HEK293 (cell line): ENCODE data around the gene MAP4K4.

Experiments used
- CTCF ChIP-seq: fragments of 450-650 bp; formaldehyde crosslinking; IDR thresholded peaks from 2 replicates; pipeline ENCODE4 v1.5.1; 2016; ENCODE audit warnings: missing biosample characterization, missing genetic modification characterization
- PATZ1 ChIP-seq: fragments of 450-650 bp; formaldehyde crosslinking; IDR thresholded peaks from 2 replicates; pipeline ENCODE4 v1.5.1; 2016; ENCODE audit warnings: missing biosample characterization, missing genetic modification characterization
- ZNF121 ChIP-seq: fragments of 450-650 bp; formaldehyde crosslinking; IDR thresholded peaks from 2 replicates; pipeline ENCODE4 v1.5.1; 2016; ENCODE audit warnings: missing biosample characterization, missing genetic modification characterization
- ZNF274 ChIP-seq, 2 experiments: fragments of 200-500 bp in 1 of 2; fragments of 450-650 bp in 1 of 2; sonication (Bioruptor generic) in 1 of 2; formaldehyde crosslinking in 1 of 2; IDR thresholded peaks; 2 replicates each; pipeline versions ENCODE4 v1.5.1 to v1.6.1; 2014 to 2016; ENCODE audit warnings: borderline replicate concordance in 1 of 2, inconsistent platforms in 1 of 2, low read length in 1 of 2, missing biosample characterization in 1 of 2, missing genetic modification characterization in 1 of 2
- ZNF394 ChIP-seq: fragments of 450-650 bp; formaldehyde crosslinking; IDR thresholded peaks from 2 replicates; pipeline ENCODE4 v1.5.1; 2016; ENCODE audit warnings: missing biosample characterization, missing genetic modification characterization, mild to moderate bottlenecking, moderate library complexity, borderline replicate concordance
- ZNF433 ChIP-seq: fragments of 450-650 bp; formaldehyde crosslinking; IDR thresholded peaks from 2 replicates; pipeline ENCODE4 v1.5.1; 2016; ENCODE audit warnings: missing biosample characterization, missing genetic modification characterization, low read depth
- ZNF501 ChIP-seq: fragments of 450-650 bp; formaldehyde crosslinking; IDR thresholded peaks from 2 replicates; pipeline ENCODE4 v1.5.1; 2016; ENCODE audit warnings: missing biosample characterization, missing genetic modification characterization
- ZNF701 ChIP-seq: fragments of 450-650 bp; formaldehyde crosslinking; IDR thresholded peaks from 2 replicates; pipeline ENCODE4 v1.5.1; 2016; ENCODE audit warnings: missing biosample characterization, missing genetic modification characterization

GRCh38 chr2:101658387-101658786 is 39.1 kb upstream of the MAP4K4 start:
- TF ChIP-seq CTCF (tag by site-specific recombination) (no peak), ZNF121 (tag by site-specific recombination) (no peak), ZNF274 (IDR thresholded peaks at IDR 0.05; ENCODE audit: low read length) (no peak), ZNF274 (tag by site-specific recombination; IDR thresholded peaks at IDR 0.05; ENCODE audit: borderline replicate concordance) (no peak), PATZ1 (tag by site-specific recombination) (no peak), ZNF394 (tag by site-specific recombination) (no peak), ZNF433 (no peak), ZNF501 (no peak), ZNF701 (tag by site-specific recombination) (no peak)
